Endodermal cell (in vitro differentiated cells): ENCODE results near the gene PDK3. TPM values are rescaled to one million over a fixed set of nuclear protein-coding genes. Genes with fewer than 3 reads are reported as not detected.

Experiments
- DNase-seq: peaks from one replicate; pipeline ENCODE4 v3.0.0-alpha.2; 2017
- H3K27ac ChIP-seq: 2 replicates; pipeline ENCODE4 v1.5.1; 2013; ENCODE audit warnings: mild to moderate bottlenecking, low read depth, low read length, moderate library complexity
- H3K27me3 ChIP-seq: 2 replicates; pipeline ENCODE4 v1.6.1; 2013; ENCODE audit warnings: mild to moderate bottlenecking, low read length, moderate library complexity; ENCODE audit not compliant: insufficient read depth, control insufficient read depth, poor library complexity, severe bottlenecking
- H3K36me3 ChIP-seq: 2 replicates; pipeline ENCODE4 v1.7.0; 2013; ENCODE audit warnings: mild to moderate bottlenecking, low read length, moderate library complexity; ENCODE audit not compliant: control insufficient read depth, insufficient read depth
- H3K4me1 ChIP-seq: one replicate; pipeline ENCODE4 v1.7.0; 2013; ENCODE audit warnings: low read length; ENCODE audit not compliant: control insufficient read depth, insufficient read depth
- H3K4me3 ChIP-seq: 2 replicates; pipeline ENCODE4 v1.5.1; 2013; ENCODE audit warnings: mild to moderate bottlenecking, low read length, moderate library complexity
- H3K9ac ChIP-seq: 2 replicates; pipeline ENCODE4 v1.6.1; 2013; ENCODE audit warnings: mild to moderate bottlenecking, low read length, moderate library complexity; ENCODE audit not compliant: poor library complexity, severe bottlenecking; ENCODE audit errors: extremely low read depth
- H3K9me3 ChIP-seq: 2 replicates; pipeline ENCODE4 v1.6.1; 2013; ENCODE audit warnings: mild to moderate bottlenecking, low read length, moderate library complexity; ENCODE audit not compliant: control insufficient read depth
- H3K27ac Mint-ChIP-seq: 2 replicates; pipeline ENCODE4 v1.8.0; 2020; ENCODE audit warnings: mixed read lengths
- H3K27me3 Mint-ChIP-seq: 2 replicates; pipeline ENCODE4 v1.8.0; 2021; ENCODE audit warnings: mild to moderate bottlenecking, mixed read lengths; ENCODE audit not compliant: insufficient read depth
- H3K36me3 Mint-ChIP-seq: 2 replicates; pipeline ENCODE4 v1.8.0; 2020; ENCODE audit warnings: low read depth, mixed read lengths
- H3K4me1 Mint-ChIP-seq: 2 replicates; pipeline ENCODE4 v1.8.0; 2020; ENCODE audit warnings: mixed read lengths
- H3K4me3 Mint-ChIP-seq: 2 replicates; pipeline ENCODE4 v1.8.0; 2020; ENCODE audit warnings: mild to moderate bottlenecking, moderate library complexity, mixed read lengths
- H3K9me3 Mint-ChIP-seq: 2 replicates; pipeline ENCODE4 v1.8.0; 2020; ENCODE audit warnings: mild to moderate bottlenecking, mixed read lengths
- WGBS, 2 experiments: methylation state at CpG; one replicate each; pipeline versions ENCODE4 v1.1.5 to v1.1.7; 2013; ENCODE audit warnings: missing lambda C conversion rate in 2 of 2, mixed read lengths in 1 of 2; ENCODE audit not compliant: insufficient coverage in 1 of 2, insufficient read length in 1 of 2; 5-methylcytosine and 5-hydroxymethylcytosine counted together
- total RNA-seq, 2 donors: library from RNA; stranded (reverse); fragmentation: NEBNext Ultra II Directional in 1 of 2; extraction: Animal tissue kit (Norgen Biotek cat#: 25700) in 1 of 2; gene quantifications; 2 replicates in 1 of 2; 3 replicates in 1 of 2; pipeline ENCODE4 v1.2.1, GENCODE V29; 2021
- TF ChIP-seq, protein P1 (sequence below): fragments of 200-600 bp; sonication (generic); conservative IDR thresholded peaks from 2 replicates; pipeline ENCODE4 v1.5.0; 2021; ENCODE audit warnings: antibody characterized with exemption, mild to moderate bottlenecking

Gene PDK3
- total RNA-seq, 2 donors from 2014 or later: 14.9 to 21.9 TPM

DNA sequence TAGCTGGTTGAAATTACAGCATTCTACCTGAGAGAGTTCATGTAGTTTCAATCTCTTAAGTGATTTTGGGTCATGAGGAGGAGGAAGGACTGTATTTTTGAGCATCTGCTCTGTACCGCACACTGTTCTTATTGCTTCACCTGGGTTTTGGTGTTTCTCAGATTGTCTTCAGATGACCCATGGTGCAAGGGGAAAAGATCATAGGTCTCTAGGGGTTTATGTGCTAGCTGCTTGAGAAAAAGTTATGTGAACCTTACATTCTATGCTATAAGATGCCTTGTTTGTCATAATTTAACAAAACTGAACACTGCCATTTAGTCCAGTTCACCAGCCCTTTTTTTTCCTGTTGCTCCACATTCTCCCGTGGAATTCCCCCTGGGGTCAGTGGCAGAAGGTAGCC is 60.4 kb downstream of the PDK3 start:
- Mint-ChIP-seq H3K27me3 (no peaks in the 10 kb centered on the region), H3K4me3 (no peak overlapping the region), H3K27ac (peak overlapping the region; percentile 32), H3K9me3 (no peaks in the 10 kb centered on the region), H3K36me3 (peaks cover 8% of the 10 kb centered on the region), H3K4me1 (peaks cover 49% of the 10 kb centered on the region)
- DNase-seq: no peak
- Histone ChIP-seq H3K27ac (no peak overlapping the region), H3K9ac (no peak overlapping the region), H3K9me3 (no peaks in the 10 kb centered on the region), H3K36me3 (no peaks in the 10 kb centered on the region), H3K4me1 (peaks cover 4% of the 10 kb centered on the region), H3K4me3 (no peak overlapping the region), H3K27me3 (no peaks in the 10 kb centered on the region)
- 92% methylated on average over 2 of the region's 2 CpGs; no CpG with 5 or more reads in 1 of the 2 experiments for WGBS, 2 experiments
- TF ChIP-seq, protein P1, sequence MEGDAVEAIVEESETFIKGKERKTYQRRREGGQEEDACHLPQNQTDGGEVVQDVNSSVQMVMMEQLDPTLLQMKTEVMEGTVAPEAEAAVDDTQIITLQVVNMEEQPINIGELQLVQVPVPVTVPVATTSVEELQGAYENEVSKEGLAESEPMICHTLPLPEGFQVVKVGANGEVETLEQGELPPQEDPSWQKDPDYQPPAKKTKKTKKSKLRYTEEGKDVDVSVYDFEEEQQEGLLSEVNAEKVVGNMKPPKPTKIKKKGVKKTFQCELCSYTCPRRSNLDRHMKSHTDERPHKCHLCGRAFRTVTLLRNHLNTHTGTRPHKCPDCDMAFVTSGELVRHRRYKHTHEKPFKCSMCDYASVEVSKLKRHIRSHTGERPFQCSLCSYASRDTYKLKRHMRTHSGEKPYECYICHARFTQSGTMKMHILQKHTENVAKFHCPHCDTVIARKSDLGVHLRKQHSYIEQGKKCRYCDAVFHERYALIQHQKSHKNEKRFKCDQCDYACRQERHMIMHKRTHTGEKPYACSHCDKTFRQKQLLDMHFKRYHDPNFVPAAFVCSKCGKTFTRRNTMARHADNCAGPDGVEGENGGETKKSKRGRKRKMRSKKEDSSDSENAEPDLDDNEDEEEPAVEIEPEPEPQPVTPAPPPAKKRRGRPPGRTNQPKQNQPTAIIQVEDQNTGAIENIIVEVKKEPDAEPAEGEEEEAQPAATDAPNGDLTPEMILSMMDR: no peak

DNA sequence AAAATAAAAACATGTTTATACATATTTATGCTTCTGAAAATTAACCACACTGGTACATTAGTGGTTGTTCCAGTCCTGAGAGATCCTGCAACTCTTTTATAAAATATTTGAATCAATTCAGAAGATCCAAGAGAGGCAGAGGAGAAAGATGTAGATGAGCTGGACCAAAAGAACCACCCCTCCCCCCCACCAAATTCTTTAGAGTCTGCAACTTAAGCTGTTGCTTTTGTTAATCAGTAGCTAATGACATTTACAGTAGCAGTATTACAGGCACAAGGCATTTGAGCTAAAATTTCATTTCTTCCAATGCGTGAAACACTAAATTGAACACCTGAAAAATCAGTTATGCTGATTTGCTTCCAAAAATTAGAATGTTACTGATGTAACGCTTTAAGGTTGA is 61.5 kb downstream of the PDK3 start:
- no peak for DNase-seq
- H3K4me3 Mint-ChIP-seq: peak overlapping the region; percentile 29

DNA sequence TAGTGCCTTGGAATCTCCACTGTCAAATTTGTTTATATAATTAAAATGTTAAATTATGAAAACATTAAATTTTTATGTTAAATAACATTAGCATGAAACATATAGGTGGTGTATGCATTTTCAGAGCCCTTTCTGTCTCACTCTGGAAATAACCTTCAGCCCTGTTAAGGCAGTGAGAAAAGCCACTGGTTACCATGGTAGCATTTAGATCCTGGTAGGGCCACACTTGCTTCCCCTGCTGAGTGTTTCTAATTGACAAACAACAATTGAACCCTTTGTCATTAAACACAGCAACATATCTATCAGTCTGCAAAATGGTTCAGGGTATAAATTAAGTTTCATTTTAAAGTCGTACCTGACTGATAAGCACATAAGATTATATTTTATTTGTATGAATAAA is 63.5 kb downstream of the PDK3 start:
- no peak overlapping the region for H3K4me3 ChIP-seq
- TF ChIP-seq, protein P1: no peak
- Mint-ChIP-seq H3K27ac (no peak overlapping the region), H3K27me3 (no peaks in the 10 kb centered on the region), H3K9me3 (no peaks in the 10 kb centered on the region), H3K36me3 (peaks cover 18% of the 10 kb centered on the region), H3K4me3 (no peak overlapping the region), H3K4me1 (peaks cover 47% of the 10 kb centered on the region)
- no peak for DNase-seq
- H3K9ac ChIP-seq: no peak overlapping the region
- H3K27ac ChIP-seq: peak overlapping the region; percentile 89
- H3K36me3 ChIP-seq: no peaks in the 10 kb centered on the region
- H3K9me3 ChIP-seq: no peaks in the 10 kb centered on the region
- no CpG with 5 or more reads among the region's 1 CpG for WGBS, 2 experiments
- H3K4me1 ChIP-seq: peaks cover 4% of the 10 kb centered on the region
- H3K27me3 ChIP-seq: no peaks in the 10 kb centered on the region

More for the DNA sequence above, 61.5 kb downstream of the PDK3 start:
- Histone ChIP-seq H3K9ac (no peak overlapping the region), H3K27me3 (no peaks in the 10 kb centered on the region), H3K4me1 (peaks cover 4% of the 10 kb centered on the region), H3K4me3 (peak overlapping the region; percentile 58), H3K36me3 (no peaks in the 10 kb centered on the region), H3K27ac (no peak overlapping the region), H3K9me3 (no peaks in the 10 kb centered on the region)
- no peak overlapping the region for H3K27ac Mint-ChIP-seq
- TF ChIP-seq, protein P1: no peak
- H3K4me1 Mint-ChIP-seq: peaks cover 47% of the 10 kb centered on the region
- no peaks in the 10 kb centered on the region for H3K27me3 Mint-ChIP-seq
- H3K36me3 Mint-ChIP-seq: peaks cover 10% of the 10 kb centered on the region
- 50 to 65% methylated on average over 1 to 2 of the region's 2 CpGs for WGBS, 2 experiments
- no peaks in the 10 kb centered on the region for H3K9me3 Mint-ChIP-seq
